Endodermal cell (in vitro differentiated cells): ENCODE measurements around the gene ANKRD1. TPM values are rescaled to one million over a fixed set of nuclear protein-coding genes. Genes with fewer than 3 reads are reported as not detected.

Experiments
- DNase-seq: peaks from one replicate; pipeline ENCODE4 v3.0.0-alpha.2; 2017
- H3K27ac ChIP-seq: 2 replicates; pipeline ENCODE4 v1.5.1; 2013; ENCODE audit warnings: mild to moderate bottlenecking, low read depth, low read length, moderate library complexity
- H3K27me3 ChIP-seq: 2 replicates; pipeline ENCODE4 v1.6.1; 2013; ENCODE audit warnings: mild to moderate bottlenecking, low read length, moderate library complexity; ENCODE audit not compliant: insufficient read depth, control insufficient read depth, poor library complexity, severe bottlenecking
- H3K36me3 ChIP-seq: 2 replicates; pipeline ENCODE4 v1.7.0; 2013; ENCODE audit warnings: mild to moderate bottlenecking, low read length, moderate library complexity; ENCODE audit not compliant: control insufficient read depth, insufficient read depth
- H3K4me1 ChIP-seq: one replicate; pipeline ENCODE4 v1.7.0; 2013; ENCODE audit warnings: low read length; ENCODE audit not compliant: control insufficient read depth, insufficient read depth
- H3K4me3 ChIP-seq: 2 replicates; pipeline ENCODE4 v1.5.1; 2013; ENCODE audit warnings: mild to moderate bottlenecking, low read length, moderate library complexity
- H3K9ac ChIP-seq: 2 replicates; pipeline ENCODE4 v1.6.1; 2013; ENCODE audit warnings: mild to moderate bottlenecking, low read length, moderate library complexity; ENCODE audit not compliant: poor library complexity, severe bottlenecking; ENCODE audit errors: extremely low read depth
- H3K9me3 ChIP-seq: 2 replicates; pipeline ENCODE4 v1.6.1; 2013; ENCODE audit warnings: mild to moderate bottlenecking, low read length, moderate library complexity; ENCODE audit not compliant: control insufficient read depth
- H3K27ac Mint-ChIP-seq: 2 replicates; pipeline ENCODE4 v1.8.0; 2020; ENCODE audit warnings: mixed read lengths
- H3K27me3 Mint-ChIP-seq: 2 replicates; pipeline ENCODE4 v1.8.0; 2021; ENCODE audit warnings: mild to moderate bottlenecking, mixed read lengths; ENCODE audit not compliant: insufficient read depth
- H3K36me3 Mint-ChIP-seq: 2 replicates; pipeline ENCODE4 v1.8.0; 2020; ENCODE audit warnings: low read depth, mixed read lengths
- H3K4me1 Mint-ChIP-seq: 2 replicates; pipeline ENCODE4 v1.8.0; 2020; ENCODE audit warnings: mixed read lengths
- H3K4me3 Mint-ChIP-seq: 2 replicates; pipeline ENCODE4 v1.8.0; 2020; ENCODE audit warnings: mild to moderate bottlenecking, moderate library complexity, mixed read lengths
- H3K9me3 Mint-ChIP-seq: 2 replicates; pipeline ENCODE4 v1.8.0; 2020; ENCODE audit warnings: mild to moderate bottlenecking, mixed read lengths
- CTCF ChIP-seq: fragments of 200-600 bp; sonication (generic); conservative IDR thresholded peaks from 2 replicates; pipeline ENCODE4 v1.5.0; 2021; ENCODE audit warnings: antibody characterized with exemption, mild to moderate bottlenecking
- WGBS, 2 experiments: methylation state at CpG; one replicate each; pipeline versions ENCODE4 v1.1.5 to v1.1.7; 2013; ENCODE audit warnings: missing lambda C conversion rate in 2 of 2, mixed read lengths in 1 of 2; ENCODE audit not compliant: insufficient coverage in 1 of 2, insufficient read length in 1 of 2; 5-methylcytosine and 5-hydroxymethylcytosine counted together
- total RNA-seq, 2 donors: library from RNA; stranded (reverse); fragmentation: NEBNext Ultra II Directional in 1 of 2; extraction: Animal tissue kit (Norgen Biotek cat#: 25700) in 1 of 2; gene quantifications; 2 replicates in 1 of 2; 3 replicates in 1 of 2; pipeline ENCODE4 v1.2.1, GENCODE V29; 2021

Gene ANKRD1
- total RNA-seq, 2 donors from 2014 or later = 19.6 to 42.6 TPM

GRCh38 chr10:90912174-90912573 lies 8.7 kb downstream of the ANKRD1 start:
- Mint-ChIP-seq H3K36me3 (peaks cover 6% of the 10 kb centered on the region), H3K27ac (no peak overlapping the region), H3K9me3 (no peaks in the 10 kb centered on the region), H3K27me3 (peaks cover 71% of the 10 kb centered on the region), H3K4me3 (no peak overlapping the region), H3K4me1 (peaks cover 20% of the 10 kb centered on the region)
- H3K9me3 ChIP-seq = no peaks in the 10 kb centered on the region
- H3K4me3 ChIP-seq = no peak overlapping the region
- no peak overlapping the region for H3K27ac ChIP-seq
- peaks cover 53% of the 10 kb centered on the region for H3K36me3 ChIP-seq
- no peak for DNase-seq
- no peak overlapping the region for H3K9ac ChIP-seq
- no peak for TF ChIP-seq CTCF
- H3K27me3 ChIP-seq = no peaks in the 10 kb centered on the region
- peaks cover 8% of the 10 kb centered on the region for H3K4me1 ChIP-seq
- 78% methylated on average over 4 of the region's 4 CpGs; no CpG with 5 or more reads in 1 of the 2 experiments for WGBS, 2 experiments

- WGBS, 2 experiments = 44 to 48% methylated on average over 8 to 12 of the region's 12 CpGs
- Mint-ChIP-seq H3K27me3 (peaks cover 63% of the 10 kb centered on the region), H3K36me3 (peaks cover 6% of the 10 kb centered on the region), H3K4me3 (no peak overlapping the region), H3K9me3 (no peaks in the 10 kb centered on the region), H3K4me1 (peaks cover 27% of the 10 kb centered on the region), H3K27ac (no peak overlapping the region)
- Histone ChIP-seq H3K36me3 (peaks cover 45% of the 10 kb centered on the region), H3K27me3 (no peaks in the 10 kb centered on the region), H3K9ac (no peak overlapping the region), H3K4me1 (peaks cover 5% of the 10 kb centered on the region), H3K9me3 (no peaks in the 10 kb centered on the region), H3K27ac (no peak overlapping the region), H3K4me3 (no peak overlapping the region)
- TF ChIP-seq CTCF = peak; percentile 93
- DNase-seq = peak; percentile 89
These were observed 9.5 kb downstream of the ANKRD1 start for GRCh38 chr10:90911133-90912051.

DNA sequence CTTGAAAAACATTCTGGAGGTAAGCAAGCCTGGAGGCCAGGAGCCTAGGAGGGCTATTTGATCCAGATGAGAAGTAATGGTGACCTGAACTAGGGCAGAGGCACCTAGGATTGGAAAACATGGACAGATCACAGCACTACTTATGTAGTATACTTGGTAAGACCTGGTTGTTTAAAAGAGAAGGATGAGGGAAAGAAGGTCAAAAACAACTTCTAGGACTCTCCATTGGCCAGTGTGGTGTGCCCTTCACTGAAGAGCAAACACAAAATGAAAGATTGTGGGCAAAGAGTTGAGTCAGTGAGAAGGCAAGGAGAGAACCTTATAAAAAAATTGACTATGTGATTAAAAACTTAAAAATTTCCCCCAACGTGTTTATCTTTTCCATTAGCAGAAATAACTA lies 14.3 kb downstream of the ANKRD1 start:
- DNase-seq = no peak
- Mint-ChIP-seq H3K4me1 (peaks cover 11% of the 10 kb centered on the region), H3K27me3 (peaks cover 19% of the 10 kb centered on the region), H3K36me3 (peaks cover 4% of the 10 kb centered on the region), H3K4me3 (no peak overlapping the region), H3K9me3 (no peaks in the 10 kb centered on the region), H3K27ac (no peak overlapping the region)
- peaks cover 23% of the 10 kb centered on the region for H3K36me3 ChIP-seq
- no peaks in the 10 kb centered on the region for H3K9me3 ChIP-seq
- H3K27ac ChIP-seq = no peak overlapping the region
- H3K4me3 ChIP-seq = no peak overlapping the region
- H3K9ac ChIP-seq = no peak overlapping the region
- no peaks in the 10 kb centered on the region for H3K27me3 ChIP-seq
- 100% methylated on average over 1 of the region's 1 CpG; no CpG with 5 or more reads in 1 of the 2 experiments for WGBS, 2 experiments
- H3K4me1 ChIP-seq = no peaks in the 10 kb centered on the region
- TF ChIP-seq CTCF = no peak
